ENCODE measurements around the gene KRTAP9-9. TPM values are rescaled to one million over a fixed set of nuclear protein-coding genes. Genes with fewer than 3 reads are reported as not detected.
"Not testable (repeated sequence)": the region's sequence is repeated elsewhere in the genome, so short reads cannot be mapped to it uniquely, and the experiment has no call there.

Gene KRTAP9-9
- total RNA-seq, 1 donor from 2014 or later: not detected

DNA sequence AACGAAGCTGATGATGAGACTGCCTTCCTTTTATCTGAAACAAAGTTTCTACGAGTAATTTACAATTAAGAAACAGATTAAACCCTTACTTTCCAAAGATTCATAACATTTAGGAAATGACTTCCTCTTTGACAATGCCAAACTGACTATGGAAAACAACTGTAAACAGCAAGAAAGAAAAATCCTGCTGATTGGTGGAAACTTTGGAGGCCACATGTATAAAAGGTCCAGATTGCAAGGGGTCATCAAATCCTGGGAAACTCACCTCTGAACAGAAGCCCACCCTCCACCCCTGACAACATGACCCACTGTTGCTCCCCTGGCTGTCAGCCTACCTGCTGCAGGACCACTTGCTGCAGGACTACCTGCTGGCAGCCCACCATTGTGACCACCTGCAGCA is 9.9 kb downstream of the KRTAP9-9 start, which contains the start of gene KRTAP9-6:
Gene KRTAP9-6 (plus strand): TSS at position 301 of the 400 bp plus-strand sequence. CDS start 0 bp downstream, at position 301.
- DNase-seq (ENCODE audit: low spot score): no peak

- DNase-seq (ENCODE audit: low spot score): no peak
Observed at GRCh38 chr17:41267711-41268110, 12.5 kb downstream of the KRTAP9-9 start.

GRCh38 chr17:41271323-41271722 is 16.1 kb downstream of the KRTAP9-9 start:
- DNase-seq (ENCODE audit: low spot score): not testable (repeated sequence)

DNA sequence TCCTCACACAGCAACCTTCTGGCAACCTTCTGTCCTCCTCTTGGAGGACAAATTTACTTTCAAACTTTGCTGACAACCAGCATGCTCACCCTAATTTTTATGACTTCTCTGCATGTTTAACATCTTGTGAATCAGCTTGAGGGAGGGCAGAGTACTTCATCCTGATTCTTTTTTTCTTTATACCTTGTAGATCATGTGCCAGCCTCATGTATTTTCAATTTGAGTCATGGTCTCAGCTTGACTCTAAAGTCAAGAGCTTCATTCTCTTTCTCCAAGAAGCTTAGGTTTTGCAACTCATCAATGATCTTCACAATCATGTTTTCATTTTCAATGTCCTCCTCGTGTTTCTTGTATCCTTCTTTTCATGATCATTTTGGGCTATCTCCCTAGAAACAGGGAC is 16.7 kb downstream of the KRTAP9-9 start:
- no peak for DNase-seq (ENCODE audit: low spot score)

- not testable (repeated sequence) for DNase-seq (ENCODE audit: low spot score)
Observed at GRCh38 chr17:41275648-41276190, 20.5 kb downstream of the KRTAP9-9 start, which contains the start of gene KRTAP9-7. KRTAP9-7 (plus strand) TSS chr17:41275698; CDS start chr17:41275698, 0 bp downstream.

DNA sequence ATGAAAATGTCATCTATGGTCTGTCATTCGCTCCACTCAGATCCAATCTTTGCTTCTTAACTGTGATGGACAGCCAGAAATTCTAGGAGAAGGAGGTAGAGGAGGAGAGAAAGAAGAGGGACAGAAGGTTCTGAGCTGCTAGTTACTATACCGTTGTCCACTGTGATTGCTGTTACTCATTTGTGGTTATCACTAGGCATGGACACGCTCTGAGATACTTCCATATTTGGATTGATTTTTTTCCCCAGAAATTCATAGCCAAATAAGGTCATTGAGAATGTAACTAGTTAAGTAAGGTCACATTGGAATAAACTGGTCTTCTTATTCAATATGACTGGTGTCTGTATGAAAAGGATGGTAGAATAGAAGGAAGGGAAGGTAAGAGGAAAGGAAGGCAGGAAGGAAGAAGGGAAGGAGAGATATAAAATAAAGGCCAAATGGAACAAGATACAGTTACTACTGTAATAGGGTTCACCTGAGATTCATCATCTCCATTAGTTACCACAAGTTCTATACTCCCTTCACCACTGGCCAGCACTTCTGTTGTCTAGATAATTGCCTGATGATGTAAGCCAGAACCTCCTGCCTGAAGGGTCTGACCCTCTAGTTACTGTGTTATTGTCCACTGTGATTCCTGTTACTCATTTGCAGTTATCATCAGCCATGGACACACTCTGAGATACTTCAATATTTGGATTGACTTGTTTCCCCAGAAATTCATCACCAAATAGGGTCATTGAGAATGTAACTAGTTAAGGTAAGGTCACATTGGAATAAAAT is 23.2 kb downstream of the KRTAP9-9 start:
- DNase-seq (ENCODE audit: low spot score): no peak

GRCh38 chr17:41284043-41284442 is 28.9 kb downstream of the KRTAP9-9 start:
- no peak for DNase-seq (ENCODE audit: low spot score)

- no peak for DNase-seq (ENCODE audit: low spot score)
Observed at GRCh38 chr17:41284546-41284945, 29.4 kb downstream of the KRTAP9-9 start.

DNA sequence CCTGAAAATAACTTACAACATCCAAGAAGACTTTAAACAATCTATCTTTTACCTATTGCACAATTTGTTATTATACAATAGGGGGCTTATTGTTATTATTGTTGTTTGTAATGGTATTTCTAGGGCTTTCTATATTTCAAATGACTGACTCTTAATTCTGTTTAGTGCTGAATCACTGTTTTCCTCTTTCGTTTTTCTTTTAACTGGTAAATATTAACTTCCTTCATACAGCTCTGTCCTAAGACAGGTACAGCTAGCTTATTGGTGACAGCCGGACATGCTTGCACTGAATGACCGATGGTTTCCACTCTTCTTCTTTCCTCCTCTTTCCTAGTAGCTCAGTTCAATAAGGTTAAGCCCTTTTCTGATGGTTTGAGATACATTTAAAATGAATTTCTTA is 31.9 kb downstream of the KRTAP9-9 start:
- DNase-seq (ENCODE audit: low spot score): no peak

DNA sequence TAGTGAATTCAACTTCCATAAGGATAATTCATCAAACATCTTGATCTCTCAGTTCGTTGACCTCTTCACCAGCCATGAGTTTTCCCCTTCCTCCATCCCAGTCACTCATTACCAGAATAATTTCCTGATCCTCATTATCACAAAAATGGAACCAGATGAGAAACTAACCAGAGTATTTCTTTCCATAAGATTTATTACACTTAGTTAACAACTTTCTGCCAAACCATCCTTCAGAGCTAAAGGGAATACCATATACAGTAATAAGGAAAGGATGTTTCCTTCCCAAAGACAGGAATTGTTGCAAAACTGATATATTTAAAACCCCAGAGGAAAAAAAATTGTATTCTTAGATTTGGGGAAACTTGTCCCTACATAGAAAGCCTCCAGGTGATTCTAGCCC is 38.8 kb downstream of the KRTAP9-9 start:
- DNase-seq (ENCODE audit: low spot score): no peak

DNA sequence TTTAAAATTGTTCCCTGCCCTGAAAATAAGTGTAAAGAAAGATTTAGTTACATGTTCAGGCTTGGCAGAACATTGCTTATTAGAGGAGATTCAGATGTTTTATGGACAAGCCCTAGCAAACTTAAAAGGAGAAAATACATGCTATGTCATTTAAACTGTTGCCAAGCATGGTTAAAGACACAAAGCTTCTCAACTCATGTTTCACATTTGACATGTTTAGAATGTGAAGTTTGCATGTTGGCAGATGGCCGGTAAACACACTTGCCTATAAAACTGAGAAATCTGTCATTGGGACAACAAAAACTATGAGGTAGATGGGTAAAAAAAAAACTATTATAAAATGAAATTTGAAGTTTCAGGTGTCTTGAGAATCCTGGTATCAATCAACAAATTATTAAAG is 41.7 kb downstream of the KRTAP9-9 start:
- DNase-seq (ENCODE audit: low spot score): no peak

DNA sequence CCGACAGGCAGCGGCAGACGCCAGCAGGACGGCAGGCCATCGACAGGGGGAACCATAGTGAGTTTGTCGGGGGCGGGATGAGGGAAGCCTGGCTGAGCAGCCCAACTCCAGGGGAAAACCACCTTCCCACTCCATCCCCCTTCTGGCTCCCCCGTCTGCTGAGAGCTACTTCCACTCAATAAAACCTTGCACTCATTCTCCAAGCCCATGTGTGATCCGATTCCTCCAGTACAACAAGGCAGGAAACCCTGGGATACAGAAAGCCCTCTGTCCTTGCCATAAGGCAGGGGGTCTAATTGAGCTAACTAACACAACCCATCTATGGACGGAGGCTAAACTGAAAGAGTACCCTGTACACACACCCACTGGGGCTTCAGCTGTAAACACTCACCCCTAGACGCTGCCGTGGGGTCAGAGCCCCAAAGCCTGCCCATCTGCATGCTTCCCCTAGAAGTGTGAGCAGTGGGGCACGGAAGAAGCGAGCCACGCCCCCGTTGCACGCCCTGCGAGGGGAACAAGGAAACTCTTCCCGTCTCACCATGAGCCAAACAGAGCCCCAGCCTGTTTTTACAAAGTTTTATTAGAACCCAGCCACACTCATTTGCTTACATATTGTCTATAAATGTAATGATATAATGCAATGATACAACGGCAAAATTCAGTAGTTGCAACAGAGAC is 43.4 kb downstream of the KRTAP9-9 start:
- DNase-seq (ENCODE audit: low spot score): no peak

GRCh38 chr17:41301204-41301790 is 46.1 kb downstream of the KRTAP9-9 start:
- DNase-seq (ENCODE audit: low spot score): peak; percentile 55

- DNase-seq (ENCODE audit: low spot score): peak; percentile 50
Observed at GRCh38 chr17:41301916-41302901, 47.0 kb downstream of the KRTAP9-9 start, which contains the start of gene KRTAP29-1. KRTAP29-1 (minus strand) TSS chr17:41302851; CDS start chr17:41302851, 0 bp downstream.

- no peak for DNase-seq (ENCODE audit: low spot score)
Observed at GRCh38 chr17:41302981-41303380, 47.8 kb downstream of the KRTAP9-9 start.

DNA sequence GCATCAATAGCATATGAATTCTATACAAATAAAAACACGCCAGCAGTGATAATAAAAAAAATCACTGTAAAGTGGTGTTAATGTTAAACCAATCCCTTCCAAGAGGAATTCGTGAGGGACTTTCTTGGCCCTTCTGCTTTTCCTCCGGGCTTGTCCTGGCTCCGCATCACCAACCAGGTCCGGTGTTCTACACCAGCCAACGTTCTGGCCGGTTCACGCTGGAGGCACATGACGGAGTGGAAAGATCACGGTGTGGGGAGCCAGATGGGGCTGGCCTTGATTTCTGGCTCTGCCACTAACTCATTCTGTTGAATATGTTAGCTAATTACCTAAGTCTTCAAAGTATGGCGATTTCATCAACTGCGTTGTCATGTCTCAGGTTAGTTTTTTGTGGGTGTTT is 48.9 kb downstream of the KRTAP9-9 start:
- no peak for DNase-seq (ENCODE audit: low spot score)

Other genes starting within 250 kb of the KRTAP9-9 start
- not detected for gene KRTAP3-1, start 246.3 kb upstream of the KRTAP9-9 start, total RNA-seq
- gene KRTAP1-5, start 228.2 kb upstream of the KRTAP9-9 start, total RNA-seq: not detected
- gene KRTAP1-4, start 225.2 kb upstream of the KRTAP9-9 start, total RNA-seq: not detected
- gene KRTAP1-3, start 220.5 kb upstream of the KRTAP9-9 start, total RNA-seq: not detected
- gene KRTAP1-1, start 213.9 kb upstream of the KRTAP9-9 start, total RNA-seq: not detected
- not detected for gene KRTAP2-1, start 208.1 kb upstream of the KRTAP9-9 start, total RNA-seq
- gene KRTAP2-2, start 200.2 kb upstream of the KRTAP9-9 start, total RNA-seq: not detected
- gene KRTAP2-3, start 195.3 kb upstream of the KRTAP9-9 start, total RNA-seq: not detected
- not detected for gene KRTAP2-4, start 189.5 kb upstream of the KRTAP9-9 start, total RNA-seq
- gene KRTAP4-7, start 171.2 kb upstream of the KRTAP9-9 start, total RNA-seq: not detected
- not detected for gene KRTAP4-8, start 157.2 kb upstream of the KRTAP9-9 start, total RNA-seq
- not detected for gene KRTAP4-16, start 153.2 kb upstream of the KRTAP9-9 start, total RNA-seq
- gene KRTAP4-9, start 150.0 kb upstream of the KRTAP9-9 start, total RNA-seq: not detected
- not detected for gene KRTAP4-11, start 137.0 kb upstream of the KRTAP9-9 start, total RNA-seq
- not detected for gene KRTAP4-12, start 131.2 kb upstream of the KRTAP9-9 start, total RNA-seq
- not detected for gene KRTAP4-6, start 114.8 kb upstream of the KRTAP9-9 start, total RNA-seq
- gene KRTAP4-5, start 105.6 kb upstream of the KRTAP9-9 start, total RNA-seq: not detected
- gene KRTAP4-4, start 94.6 kb upstream of the KRTAP9-9 start, total RNA-seq: not detected
- not detected for gene KRTAP4-3, start 87.2 kb upstream of the KRTAP9-9 start, total RNA-seq
- not detected for gene KRTAP4-2, start 77.2 kb upstream of the KRTAP9-9 start, total RNA-seq
- not detected for gene KRTAP4-1, start 70.5 kb upstream of the KRTAP9-9 start, total RNA-seq
- not detected for gene KRTAP9-1, start 65.5 kb upstream of the KRTAP9-9 start, total RNA-seq
- not detected for gene KRTAP9-2, start 28.7 kb upstream of the KRTAP9-9 start, total RNA-seq
- not detected for gene KRTAP9-3, start 22.9 kb upstream of the KRTAP9-9 start, total RNA-seq
- gene KRTAP9-8, start 17.4 kb upstream of the KRTAP9-9 start, total RNA-seq: not detected
- not detected for gene KRTAP9-4, start 5.7 kb upstream of the KRTAP9-9 start, total RNA-seq
- gene KRTAP9-6, start 10.0 kb downstream of the KRTAP9-9 start, total RNA-seq: not detected
- not detected for gene KRTAP9-7, start 20.3 kb downstream of the KRTAP9-9 start, total RNA-seq
- gene KRTAP29-1, start 47.5 kb downstream of the KRTAP9-9 start, total RNA-seq: not detected
- not detected for gene KRTAP16-1, start 53.9 kb downstream of the KRTAP9-9 start, total RNA-seq
- not detected for gene KRTAP17-1, start 60.3 kb downstream of the KRTAP9-9 start, total RNA-seq
- not detected for gene KRT33A, start 95.4 kb downstream of the KRTAP9-9 start, total RNA-seq
- not detected for gene KRT33B, start 114.4 kb downstream of the KRTAP9-9 start, total RNA-seq
- gene KRT34, start 126.9 kb downstream of the KRTAP9-9 start, total RNA-seq: not detected
- gene KRT31, start 142.2 kb downstream of the KRTAP9-9 start, total RNA-seq: not detected
- gene KRT37, start 169.2 kb downstream of the KRTAP9-9 start, total RNA-seq: not detected
- gene KRT38, start 185.6 kb downstream of the KRTAP9-9 start, total RNA-seq: not detected
- not detected for gene KRT32, start 212.0 kb downstream of the KRTAP9-9 start, total RNA-seq
- gene KRT35, start 225.8 kb downstream of the KRTAP9-9 start, total RNA-seq: not detected
- gene KRT36, start 234.5 kb downstream of the KRTAP9-9 start, total RNA-seq: not detected

Measured in ureter (tissue), 1 donor.